ENCODE data around the gene TRMT61B. TPM values are rescaled to one million over a fixed set of nuclear protein-coding genes. Genes with fewer than 3 reads are reported as not detected.

Gene TRMT61B
- polyA plus RNA-seq (2013) = 19.3 TPM

- Histone ChIP-seq H3K4me3 (ENCODE audit: control insufficient read depth in 1 of 7, extremely low read depth in 1 of 7, insufficient read depth in 4 of 7, low read depth in 2 of 7, low read length in 6 of 7) (peak within 1 kb of the TSS; percentile 72 to 100 (median 93)), H3K4me1 (ENCODE audit: control extremely low read depth in 1 of 4, control insufficient read depth in 4 of 4, insufficient read depth in 4 of 4, low read length in 3 of 4) (peaks cover 11 to 26% (median 17%) of the 10 kb centered on the region in 4 experiments), H3K36me3 (ENCODE audit: control insufficient read depth in 4 of 4, insufficient read depth in 4 of 4, low read length in 3 of 4) (peaks cover 0 to 4% (median 0%) of the 10 kb centered on the region in 4 experiments), H3K27me3 (replicated peaks in 2 of 5; ENCODE audit: control insufficient read depth in 4 of 5, insufficient read depth in 5 of 5, low read length in 4 of 5) (peaks cover 0 to 3% (median 0%) of the 10 kb centered on the region in 5 experiments), H3K27ac (ENCODE audit: insufficient read depth in 1 of 2, low read depth in 1 of 2, low read length in 2 of 2, poor library complexity in 1 of 2, severe bottlenecking in 2 of 2) (peak within 1 kb of the TSS; percentile 79 to 90), H3K9me3 (ENCODE audit: control extremely low read depth in 1 of 5, control insufficient read depth in 4 of 5, insufficient read depth in 2 of 5, low read depth in 1 of 5, low read length in 4 of 5) (no peaks in the 10 kb centered on the region)
- peak; percentile 95 to 97 (median 97) for DNase-seq
- CTCF ChIA-PET = interaction anchor here (0.6 to 1.2 kb wide), 6 partner anchors 9 to 71 kb away, joined by 3 to 5 read pairs (median 3); partner anchors contain the start of gene WDR43
- POLR2A ChIA-PET = interaction anchor here (0.6 to 1.8 kb wide), 4 partner anchors 11 to 32 kb away, joined by 3 to 5 read pairs (median 4); partner anchors contain the start of gene WDR43
- 0% methylated on average over 50 of the region's 57 CpGs for WGBS (ENCODE audit: insufficient coverage)
Observed at GRCh38 chr2:28870146-28870891, at the start of gene TRMT61B. TRMT61B (minus strand) TSS chr2:28870309; CDS start chr2:28870277, 32 bp downstream.

DNA sequence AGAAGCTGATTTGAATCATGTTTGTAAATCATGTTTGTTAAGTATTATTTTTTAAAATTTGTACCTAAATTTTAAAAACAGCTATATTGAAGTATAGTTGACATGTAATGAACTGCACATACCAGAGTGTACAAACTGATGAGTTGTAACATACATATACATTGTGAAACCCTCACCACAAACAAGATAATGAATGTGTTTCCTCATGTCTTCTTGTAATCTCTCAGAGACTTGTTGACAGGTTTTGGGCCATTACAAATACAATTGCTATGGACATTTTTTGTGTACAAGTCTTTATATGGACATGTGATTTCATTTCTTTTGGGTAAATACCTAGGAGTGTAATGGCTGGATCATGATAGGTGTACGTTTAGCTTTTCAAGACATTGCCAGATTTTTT lies 45.8 kb upstream of the TRMT61B start:
- DNase-seq = no peak
- POLR2A ChIA-PET = interaction anchor here (0.6 to 1.0 kb wide), 2 partner anchors 13 to 57 kb away, joined by 3 to 4 read pairs; no protein-coding TSS in a partner anchor

DNA sequence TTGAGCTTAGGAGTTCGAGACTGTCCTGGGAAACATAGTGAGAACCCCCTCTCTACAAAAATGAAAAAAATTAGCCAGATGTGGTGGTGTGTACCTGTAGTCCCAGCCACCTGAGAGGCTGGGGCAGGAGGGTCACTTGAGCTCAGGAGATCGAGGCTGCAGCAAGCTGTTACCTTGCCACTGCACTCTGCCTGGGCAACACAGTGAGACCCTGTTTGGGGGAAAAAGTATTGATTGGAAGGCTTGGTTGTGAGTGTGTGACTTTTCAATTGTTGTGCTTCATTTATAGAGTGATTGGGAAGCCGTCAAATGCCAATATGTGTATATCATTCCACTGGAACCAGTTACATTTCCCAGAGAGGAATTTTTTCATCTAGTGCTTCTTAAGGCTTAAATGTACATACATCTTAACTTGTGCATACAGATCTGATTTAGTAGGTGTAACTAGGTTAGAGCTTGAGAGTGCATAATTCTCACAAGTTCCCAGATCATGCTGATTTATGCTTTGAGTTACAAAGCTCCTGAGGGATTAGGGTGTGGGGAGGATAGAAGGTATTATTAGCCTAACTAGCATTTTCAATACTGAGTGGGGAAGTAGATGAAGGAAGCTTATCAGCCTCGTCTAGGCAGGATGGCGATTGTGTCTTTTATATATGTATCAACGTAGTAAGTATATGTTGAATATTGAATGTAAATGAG lies 39.7 kb upstream of the TRMT61B start:
- no peaks in the 10 kb centered on the region for H3K4me1 ChIP-seq (ENCODE audit: control extremely low read depth in 1 of 4, control insufficient read depth in 4 of 4, insufficient read depth in 4 of 4, low read length in 3 of 4)
- no peaks in the 10 kb centered on the region for H3K9me3 ChIP-seq (ENCODE audit: control extremely low read depth in 1 of 5, control insufficient read depth in 4 of 5, insufficient read depth in 2 of 5, low read depth in 1 of 5, low read length in 4 of 5)
- POLR2A ChIA-PET = no interaction called here
- peak overlapping the region in 1 of 2 experiments; percentile 9 for H3K27ac ChIP-seq (ENCODE audit: insufficient read depth in 1 of 2, low read depth in 1 of 2, low read length in 2 of 2, poor library complexity in 1 of 2, severe bottlenecking in 2 of 2)
- no peaks in the 10 kb centered on the region for H3K27me3 ChIP-seq (replicated peaks in 2 of 5; ENCODE audit: control insufficient read depth in 4 of 5, insufficient read depth in 5 of 5, low read length in 4 of 5)
- CTCF ChIA-PET = interaction anchor here (1.3 to 2.4 kb wide), 2 partner anchors 8 to 13 kb away, joined by 4 to 7 read pairs; no protein-coding TSS in a partner anchor
- no peak for DNase-seq
- H3K4me3 ChIP-seq (ENCODE audit: control insufficient read depth in 1 of 7, extremely low read depth in 1 of 7, insufficient read depth in 4 of 7, low read depth in 2 of 7, low read length in 6 of 7) = no peak overlapping the region
- WGBS (ENCODE audit: insufficient coverage) = 98% methylated on average over 6 of the region's 6 CpGs
- peaks cover 26 to 77% (median 53%) of the 10 kb centered on the region in 4 experiments for H3K36me3 ChIP-seq (ENCODE audit: control insufficient read depth in 4 of 4, insufficient read depth in 4 of 4, low read length in 3 of 4)

More for the DNA sequence above, 45.8 kb upstream of the TRMT61B start:
- CTCF ChIA-PET = interaction anchor here (1.2 kb wide), 1 partner anchor 8 kb away, joined by 4 read pairs; no protein-coding TSS in a partner anchor
- no peak overlapping the region for H3K4me3 ChIP-seq (ENCODE audit: control insufficient read depth in 1 of 7, extremely low read depth in 1 of 7, insufficient read depth in 4 of 7, low read depth in 2 of 7, low read length in 6 of 7)
- H3K36me3 ChIP-seq (ENCODE audit: control insufficient read depth in 4 of 4, insufficient read depth in 4 of 4, low read length in 3 of 4) = peaks cover 24 to 71% (median 50%) of the 10 kb centered on the region in 4 experiments
- H3K4me1 ChIP-seq (ENCODE audit: control extremely low read depth in 1 of 4, control insufficient read depth in 4 of 4, insufficient read depth in 4 of 4, low read length in 3 of 4) = no peaks in the 10 kb centered on the region
- no peaks in the 10 kb centered on the region for H3K9me3 ChIP-seq (ENCODE audit: control extremely low read depth in 1 of 5, control insufficient read depth in 4 of 5, insufficient read depth in 2 of 5, low read depth in 1 of 5, low read length in 4 of 5)
- no CpG with 5 or more reads among the region's 1 CpG for WGBS (ENCODE audit: insufficient coverage)
- H3K27me3 ChIP-seq (replicated peaks in 2 of 5; ENCODE audit: control insufficient read depth in 4 of 5, insufficient read depth in 5 of 5, low read length in 4 of 5) = no peaks in the 10 kb centered on the region
- no peak overlapping the region for H3K27ac ChIP-seq (ENCODE audit: insufficient read depth in 1 of 2, low read depth in 1 of 2, low read length in 2 of 2, poor library complexity in 1 of 2, severe bottlenecking in 2 of 2)

DNA sequence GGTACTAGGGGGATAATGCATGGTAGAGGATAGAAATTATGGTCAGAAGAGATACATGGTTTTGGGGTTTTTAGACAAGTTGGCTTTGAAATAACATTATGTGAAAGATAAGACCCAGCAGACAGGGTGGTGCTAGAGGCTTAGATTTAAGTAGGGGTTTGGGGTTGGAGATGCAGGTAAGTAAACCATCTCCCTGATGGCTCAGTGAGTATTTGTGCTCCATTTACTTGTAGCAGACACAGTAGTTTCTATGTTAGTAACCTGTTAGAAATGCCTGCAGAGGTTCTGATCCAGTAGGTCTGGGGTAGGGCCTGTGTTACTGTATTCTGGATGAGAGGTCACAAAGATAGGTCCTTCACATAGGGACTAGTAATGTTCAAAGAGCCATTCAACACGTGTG lies 38.1 kb upstream of the TRMT61B start:
- Histone ChIP-seq H3K36me3 (ENCODE audit: control insufficient read depth in 4 of 4, insufficient read depth in 4 of 4, low read length in 3 of 4) (peaks cover 28 to 74% (median 53%) of the 10 kb centered on the region in 4 experiments), H3K27me3 (replicated peaks in 2 of 5; ENCODE audit: control insufficient read depth in 4 of 5, insufficient read depth in 5 of 5, low read length in 4 of 5) (no peaks in the 10 kb centered on the region), H3K27ac (ENCODE audit: insufficient read depth in 1 of 2, low read depth in 1 of 2, low read length in 2 of 2, poor library complexity in 1 of 2, severe bottlenecking in 2 of 2) (no peak overlapping the region), H3K9me3 (ENCODE audit: control extremely low read depth in 1 of 5, control insufficient read depth in 4 of 5, insufficient read depth in 2 of 5, low read depth in 1 of 5, low read length in 4 of 5) (no peaks in the 10 kb centered on the region), H3K4me3 (ENCODE audit: control insufficient read depth in 1 of 7, extremely low read depth in 1 of 7, insufficient read depth in 4 of 7, low read depth in 2 of 7, low read length in 6 of 7) (no peak overlapping the region), H3K4me1 (ENCODE audit: control extremely low read depth in 1 of 4, control insufficient read depth in 4 of 4, insufficient read depth in 4 of 4, low read length in 3 of 4) (no peaks in the 10 kb centered on the region)
- no peak for DNase-seq
- WGBS (ENCODE audit: insufficient coverage) = 60% methylated on average over 1 of the region's 1 CpG
- CTCF ChIA-PET = interaction anchor here (0.7 to 0.9 kb wide), 2 partner anchors 8 to 29 kb away, joined by 3 to 4 read pairs; no protein-coding TSS in a partner anchor
- POLR2A ChIA-PET = interaction anchor here (0.7 kb wide), 1 partner anchor 9 kb away, joined by 3 read pairs; no protein-coding TSS in a partner anchor

DNA sequence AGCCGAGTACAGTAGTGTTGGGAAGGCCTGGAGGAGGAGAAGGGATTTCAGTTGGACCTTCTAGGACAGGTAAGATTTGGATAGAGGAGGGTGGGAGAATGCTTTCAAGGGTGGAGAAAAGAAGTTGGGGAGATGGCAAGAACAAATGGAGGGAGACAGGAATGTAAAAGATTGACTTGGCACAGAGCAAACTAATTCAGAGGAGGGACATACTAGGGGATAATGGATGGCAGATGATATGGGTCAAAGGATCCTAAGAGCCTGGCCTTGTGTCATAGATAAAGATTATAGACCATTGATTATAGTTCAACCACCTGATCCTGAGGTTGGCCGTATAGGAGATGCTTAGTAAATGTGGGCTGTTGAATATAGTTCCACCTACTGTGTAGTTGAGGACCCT lies 36.7 kb upstream of the TRMT61B start:
- WGBS (ENCODE audit: insufficient coverage) = 90% methylated on average over 2 of the region's 2 CpGs
- Histone ChIP-seq H3K9me3 (ENCODE audit: control extremely low read depth in 1 of 5, control insufficient read depth in 4 of 5, insufficient read depth in 2 of 5, low read depth in 1 of 5, low read length in 4 of 5) (no peaks in the 10 kb centered on the region), H3K27ac (ENCODE audit: insufficient read depth in 1 of 2, low read depth in 1 of 2, low read length in 2 of 2, poor library complexity in 1 of 2, severe bottlenecking in 2 of 2) (no peak overlapping the region), H3K4me3 (ENCODE audit: control insufficient read depth in 1 of 7, extremely low read depth in 1 of 7, insufficient read depth in 4 of 7, low read depth in 2 of 7, low read length in 6 of 7) (no peak overlapping the region), H3K27me3 (replicated peaks in 2 of 5; ENCODE audit: control insufficient read depth in 4 of 5, insufficient read depth in 5 of 5, low read length in 4 of 5) (no peaks in the 10 kb centered on the region), H3K4me1 (ENCODE audit: control extremely low read depth in 1 of 4, control insufficient read depth in 4 of 4, insufficient read depth in 4 of 4, low read length in 3 of 4) (no peaks in the 10 kb centered on the region), H3K36me3 (ENCODE audit: control insufficient read depth in 4 of 4, insufficient read depth in 4 of 4, low read length in 3 of 4) (peaks cover 29 to 76% (median 54%) of the 10 kb centered on the region in 4 experiments)
- ChIA-PET CTCF (no interaction called here), POLR2A (no interaction called here)
- DNase-seq = no peak

GRCh38 chr2:28906376-28906775 lies 36.3 kb upstream of the TRMT61B start:
- no peaks in the 10 kb centered on the region for H3K27me3 ChIP-seq (replicated peaks in 2 of 5; ENCODE audit: control insufficient read depth in 4 of 5, insufficient read depth in 5 of 5, low read length in 4 of 5)
- 100% methylated on average over 1 of the region's 4 CpGs for WGBS (ENCODE audit: insufficient coverage)
- H3K36me3 ChIP-seq (ENCODE audit: control insufficient read depth in 4 of 4, insufficient read depth in 4 of 4, low read length in 3 of 4) = peaks cover 29 to 75% (median 54%) of the 10 kb centered on the region in 4 experiments
- no peak overlapping the region for H3K27ac ChIP-seq (ENCODE audit: insufficient read depth in 1 of 2, low read depth in 1 of 2, low read length in 2 of 2, poor library complexity in 1 of 2, severe bottlenecking in 2 of 2)
- ChIA-PET CTCF (no interaction called here), POLR2A (no interaction called here)
- no peaks in the 10 kb centered on the region for H3K4me1 ChIP-seq (ENCODE audit: control extremely low read depth in 1 of 4, control insufficient read depth in 4 of 4, insufficient read depth in 4 of 4, low read length in 3 of 4)
- no peak for DNase-seq
- no peak overlapping the region for H3K4me3 ChIP-seq (ENCODE audit: control insufficient read depth in 1 of 7, extremely low read depth in 1 of 7, insufficient read depth in 4 of 7, low read depth in 2 of 7, low read length in 6 of 7)
- H3K9me3 ChIP-seq (ENCODE audit: control extremely low read depth in 1 of 5, control insufficient read depth in 4 of 5, insufficient read depth in 2 of 5, low read depth in 1 of 5, low read length in 4 of 5) = no peaks in the 10 kb centered on the region

Data from common myeloid progenitor, CD34-positive (primary cell).